Right atrium auricular region (tissue), 2 donors: ENCODE measurements around the gene LAMTOR3. TPM values are rescaled to one million over a fixed set of nuclear protein-coding genes. Genes with fewer than 3 reads are reported as not detected.

Source experiments
- DNase-seq: peaks from one replicate; pipeline ENCODE4 v3.0.0-alpha.2; 2019; ENCODE audit warnings: low spot score
- H3K27ac ChIP-seq, 2 donors: fragments of 200-600 bp; sonication (generic); 1 replicate in 1 of 2; 2 replicates in 1 of 2; pipeline ENCODE4 v1.5.1; 2016 to 2019
- H3K27me3 ChIP-seq, 2 donors: fragments of 200-600 bp; sonication (generic); one replicate each; pipeline versions ENCODE4 v1.5.1 to v1.6.0; 2017 to 2019
- H3K36me3 ChIP-seq: fragments of 200-600 bp; sonication (generic); one replicate; pipeline ENCODE4 v1.5.1; 2016
- H3K4me1 ChIP-seq, 2 donors: fragments of 200-600 bp; sonication (generic); one replicate each; pipeline versions ENCODE4 v1.5.1 to v1.6.0; 2017 to 2019
- H3K4me3 ChIP-seq, 2 donors: fragments of 200-600 bp; sonication (generic); 1 replicate in 1 of 2; 2 replicates in 1 of 2; pipeline ENCODE4 v1.5.1; 2017 to 2019; ENCODE audit warnings: mild to moderate bottlenecking in 1 of 2, moderate library complexity in 1 of 2
- H3K9me3 ChIP-seq, 2 donors: fragments of 200-600 bp; sonication (generic); one replicate each; pipeline ENCODE4 v1.5.1; 2019
- CTCF ChIP-seq, 2 donors: fragments of 200-600 bp; sonication (generic); IDR thresholded peaks; one replicate each; pipeline ENCODE4 v1.5.1; 2019; ENCODE audit warnings: antibody characterized with exemption in 2 of 2
- total RNA-seq, 2 donors: library from RNA; depleted of rRNA; stranded (reverse); fragments of >200 nt; gene quantifications; one replicate each; pipeline ENCODE4 v1.1.0, GENCODE V29; 2016

The LAMTOR3 gene
- total RNA-seq, 2 donors from 2014 or later: 21.8 to 38.9 TPM

- TF ChIP-seq CTCF (IDR thresholded peaks at IDR 0.05): no peak
- no peaks in the 10 kb centered on the region for H3K4me1 ChIP-seq
- peaks cover 55% of the 10 kb centered on the region for H3K36me3 ChIP-seq
- no peak overlapping the region for H3K27ac ChIP-seq
- DNase-seq: no peak
- no peaks in the 10 kb centered on the region for H3K9me3 ChIP-seq
- no peaks in the 10 kb centered on the region for H3K27me3 ChIP-seq
- H3K4me3 ChIP-seq: no peak overlapping the region
These were observed 14.8 kb downstream of the LAMTOR3 start for GRCh38 chr4:99879458-99879857.

GRCh38 chr4:99878604-99879003 is 15.6 kb downstream of the LAMTOR3 start:
- Histone ChIP-seq H3K4me3 (no peak overlapping the region), H3K27me3 (no peaks in the 10 kb centered on the region), H3K4me1 (no peaks in the 10 kb centered on the region), H3K9me3 (no peaks in the 10 kb centered on the region), H3K36me3 (peaks cover 46% of the 10 kb centered on the region), H3K27ac (no peak overlapping the region)
- DNase-seq: no peak
- TF ChIP-seq CTCF (IDR thresholded peaks at IDR 0.05): no peak

GRCh38 chr4:99876946-99877345 is 17.3 kb downstream of the LAMTOR3 start:
- H3K4me1 ChIP-seq: no peaks in the 10 kb centered on the region
- H3K27ac ChIP-seq: no peak overlapping the region
- H3K27me3 ChIP-seq: no peaks in the 10 kb centered on the region
- no peak for DNase-seq
- H3K36me3 ChIP-seq: peaks cover 38% of the 10 kb centered on the region
- H3K4me3 ChIP-seq: no peak overlapping the region
- no peak for TF ChIP-seq CTCF (IDR thresholded peaks at IDR 0.05)
- H3K9me3 ChIP-seq: no peaks in the 10 kb centered on the region

- no peaks in the 10 kb centered on the region for H3K9me3 ChIP-seq
- no peaks in the 10 kb centered on the region for H3K27me3 ChIP-seq
- H3K27ac ChIP-seq: no peak overlapping the region
- H3K4me1 ChIP-seq: no peaks in the 10 kb centered on the region
- H3K4me3 ChIP-seq: no peak overlapping the region
- peaks cover 19% of the 10 kb centered on the region for H3K36me3 ChIP-seq
- no peak for TF ChIP-seq CTCF (IDR thresholded peaks at IDR 0.05)
- no peak for DNase-seq
These were observed 19.2 kb downstream of the LAMTOR3 start for GRCh38 chr4:99875071-99875470.

- H3K9me3 ChIP-seq: no peaks in the 10 kb centered on the region
- H3K4me1 ChIP-seq: no peaks in the 10 kb centered on the region
- H3K27me3 ChIP-seq: no peaks in the 10 kb centered on the region
- H3K4me3 ChIP-seq: no peak overlapping the region
- no peak overlapping the region for H3K27ac ChIP-seq
- TF ChIP-seq CTCF (IDR thresholded peaks at IDR 0.05): no peak
- H3K36me3 ChIP-seq: no peaks in the 10 kb centered on the region
- no peak for DNase-seq
These were observed 21.7 kb downstream of the LAMTOR3 start for GRCh38 chr4:99872570-99872969.

GRCh38 chr4:99868126-99868596 is 26.1 kb downstream of the LAMTOR3 start:
- no peaks in the 10 kb centered on the region for H3K27me3 ChIP-seq
- no peak overlapping the region for H3K4me3 ChIP-seq
- H3K4me1 ChIP-seq: no peaks in the 10 kb centered on the region
- H3K36me3 ChIP-seq: no peaks in the 10 kb centered on the region
- no peak for DNase-seq
- no peaks in the 10 kb centered on the region for H3K9me3 ChIP-seq
- peak overlapping the region in 1 of 2 donors; percentile 41 for H3K27ac ChIP-seq
- no peak for TF ChIP-seq CTCF (IDR thresholded peaks at IDR 0.05)
